Measurements from ENCODE around the gene SV2C. TPM values are rescaled to one million over a fixed set of nuclear protein-coding genes. Genes with fewer than 3 reads are reported as not detected.
"Not testable (repeated sequence)": the region's sequence is repeated elsewhere in the genome, so short reads cannot be mapped to it uniquely, and the experiment has no call there.

SV2C gene
- total RNA-seq, 4 donors from 2014 or later: 0.06 to 0.36 (median 0.13) TPM

GRCh38 chr5:76225336-76225735 lies 142.2 kb downstream of the SV2C start:
- TF ChIP-seq CTCF (IDR thresholded peaks at IDR 0.05): no peak
- no peak for DNase-seq (ENCODE audit: low spot score)
- ATAC-seq (ENCODE audit: low FRiP score): no peak

GRCh38 chr5:76229900-76230299 lies 146.7 kb downstream of the SV2C start:
- ATAC-seq (ENCODE audit: low FRiP score): no peak
- no peak for TF ChIP-seq CTCF (IDR thresholded peaks at IDR 0.05)
- no peak for DNase-seq (ENCODE audit: low spot score)

GRCh38 chr5:76230711-76231285 lies 147.6 kb downstream of the SV2C start:
- no peak for DNase-seq (ENCODE audit: low spot score)
- no peak for TF ChIP-seq CTCF (IDR thresholded peaks at IDR 0.05)
- ATAC-seq (ENCODE audit: low FRiP score): no peak

- DNase-seq (ENCODE audit: low spot score) (no peak), ATAC-seq (ENCODE audit: low FRiP score) (no peak)
- no peak for TF ChIP-seq CTCF (IDR thresholded peaks at IDR 0.05)
Measured at GRCh38 chr5:76234665-76235064, 151.5 kb downstream of the SV2C start.

- ATAC-seq (ENCODE audit: low FRiP score) (no peak), DNase-seq (ENCODE audit: low spot score) (no peak)
- no peak for TF ChIP-seq CTCF (IDR thresholded peaks at IDR 0.05)
Measured at GRCh38 chr5:76236684-76237083, 153.5 kb downstream of the SV2C start.

GRCh38 chr5:76240336-76240735 lies 157.2 kb downstream of the SV2C start:
- TF ChIP-seq CTCF (IDR thresholded peaks at IDR 0.05): no peak
- ATAC-seq (ENCODE audit: low FRiP score): no peak
- no peak for DNase-seq (ENCODE audit: low spot score)

GRCh38 chr5:76242155-76242554 lies 159.0 kb downstream of the SV2C start:
- ATAC-seq (ENCODE audit: low FRiP score): not testable (repeated sequence)

GRCh38 chr5:76245590-76245989 lies 162.4 kb downstream of the SV2C start:
- no peak for DNase-seq (ENCODE audit: low spot score)
- no peak for TF ChIP-seq CTCF (IDR thresholded peaks at IDR 0.05)
- ATAC-seq (ENCODE audit: low FRiP score): no peak

More at GRCh38 chr5:76242155-76242554, 159.0 kb downstream of the SV2C start:
- not testable (repeated sequence) for DNase-seq (ENCODE audit: low spot score)
